ENCODE data around the gene DACT2.
"Not testable (repeated sequence)": the region's sequence is repeated elsewhere in the genome, so short reads cannot be mapped to it uniquely, and the experiment has no call there.

The DACT2 gene

DNA sequence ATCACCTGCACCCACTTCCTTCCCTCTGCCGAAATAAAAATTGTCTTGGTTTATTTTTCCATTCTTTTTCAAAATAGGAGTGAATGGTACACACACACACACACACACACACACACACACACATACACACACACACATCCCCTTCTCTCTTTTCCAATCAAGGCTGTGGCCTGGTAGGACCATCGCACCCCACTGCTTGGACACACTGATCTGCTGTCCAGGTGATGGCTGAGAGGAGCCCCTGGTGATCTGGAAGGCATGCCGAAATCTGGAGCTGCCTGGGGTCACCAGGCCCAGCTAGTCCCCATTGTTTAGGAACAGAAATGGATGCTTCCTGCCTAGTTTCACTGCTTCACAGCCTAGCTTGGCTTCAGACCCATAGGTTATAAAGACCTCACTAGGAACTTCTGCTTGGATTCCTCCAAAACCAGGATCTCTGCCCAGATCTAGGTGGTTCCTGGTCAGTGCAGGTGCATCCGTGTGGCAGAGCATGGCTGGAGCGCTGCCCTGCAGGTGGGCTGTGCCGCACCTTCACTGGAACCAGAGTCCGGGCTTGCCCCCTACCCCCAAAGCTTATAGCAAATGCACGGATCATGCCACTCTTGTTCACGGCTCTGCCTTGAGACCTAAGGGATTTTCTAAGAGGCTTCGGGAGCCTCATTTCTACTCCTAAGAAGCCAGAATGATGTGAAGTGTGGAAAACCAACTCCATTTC lies 42.9 kb upstream of the DACT2 start:
- no peak overlapping the region for H3K4me3 ChIP-seq (ENCODE audit: low read depth in 1 of 2, low read length in 2 of 2)
- peaks cover 0 to 7% of the 10 kb centered on the region in 2 donors for H3K9me3 ChIP-seq (ENCODE audit: control insufficient read depth in 1 of 2, low read length in 2 of 2)
- no peaks in the 10 kb centered on the region for H3K27me3 ChIP-seq (ENCODE audit: low read depth, low read length)
- H3K36me3 ChIP-seq (ENCODE audit: control insufficient read depth in 1 of 2, insufficient read depth in 2 of 2, low read length in 2 of 2): no peaks in the 10 kb centered on the region
- H3K27ac ChIP-seq (ENCODE audit: low read length): no peak overlapping the region
- peaks cover 0 to 3% of the 10 kb centered on the region in 2 donors for H3K4me1 ChIP-seq (ENCODE audit: control insufficient read depth in 1 of 2, insufficient read depth in 2 of 2, low read length in 2 of 2)

DNA sequence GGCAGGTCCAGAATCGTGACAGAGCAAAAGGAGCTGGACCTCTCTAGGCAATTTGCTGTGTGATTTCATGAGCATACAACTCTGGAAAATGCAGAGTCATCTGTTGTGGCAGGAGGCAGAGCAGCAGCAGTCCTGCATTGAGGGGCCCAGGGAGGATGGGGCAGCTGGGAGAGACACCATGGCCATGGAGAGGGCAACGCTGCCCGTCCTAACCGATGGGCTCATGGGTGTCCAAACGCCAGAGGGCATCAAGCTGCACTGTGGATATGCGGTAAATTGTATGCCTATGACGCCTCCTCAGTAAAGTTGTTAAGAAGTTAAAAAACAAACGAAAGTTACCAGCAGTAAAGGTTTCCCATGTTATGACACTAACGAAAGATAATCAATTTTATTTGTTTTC lies 42.2 kb upstream of the DACT2 start:
- Histone ChIP-seq H3K27me3 (ENCODE audit: low read depth, low read length) (no peaks in the 10 kb centered on the region), H3K36me3 (ENCODE audit: control insufficient read depth in 1 of 2, insufficient read depth in 2 of 2, low read length in 2 of 2) (no peaks in the 10 kb centered on the region), H3K4me1 (ENCODE audit: control insufficient read depth in 1 of 2, insufficient read depth in 2 of 2, low read length in 2 of 2) (no peaks in the 10 kb centered on the region), H3K9me3 (ENCODE audit: control insufficient read depth in 1 of 2, low read length in 2 of 2) (peaks cover 0 to 7% of the 10 kb centered on the region in 2 donors), H3K4me3 (ENCODE audit: low read depth in 1 of 2, low read length in 2 of 2) (no peak overlapping the region), H3K27ac (ENCODE audit: low read length) (no peak overlapping the region)

DNA sequence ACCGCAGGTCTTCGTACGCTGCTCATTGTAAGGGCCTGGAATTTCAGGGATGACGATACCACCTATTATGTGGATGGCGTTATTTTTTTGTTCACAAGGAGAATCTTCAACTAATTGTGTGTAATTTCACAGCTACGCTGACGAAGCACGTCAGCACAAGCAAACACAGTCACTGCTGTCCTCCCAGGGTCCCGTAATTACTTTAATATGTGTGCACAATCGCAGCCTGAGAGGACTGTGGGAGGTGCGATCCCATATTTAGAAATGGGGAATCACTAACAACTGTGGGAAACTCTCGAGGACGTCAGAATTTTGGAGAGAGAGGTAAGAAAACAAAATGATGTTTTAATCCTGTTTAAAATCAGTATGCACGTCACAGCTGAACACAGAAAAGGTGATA lies 40.2 kb upstream of the DACT2 start:
- H3K27ac ChIP-seq (ENCODE audit: low read length): no peak overlapping the region
- H3K4me1 ChIP-seq (ENCODE audit: control insufficient read depth in 1 of 2, insufficient read depth in 2 of 2, low read length in 2 of 2): no peaks in the 10 kb centered on the region
- H3K9me3 ChIP-seq (ENCODE audit: control insufficient read depth in 1 of 2, low read length in 2 of 2): peaks cover 0 to 7% of the 10 kb centered on the region in 2 donors
- H3K36me3 ChIP-seq (ENCODE audit: control insufficient read depth in 1 of 2, insufficient read depth in 2 of 2, low read length in 2 of 2): no peaks in the 10 kb centered on the region
- H3K27me3 ChIP-seq (ENCODE audit: low read depth, low read length): no peaks in the 10 kb centered on the region
- H3K4me3 ChIP-seq (ENCODE audit: low read depth in 1 of 2, low read length in 2 of 2): no peak overlapping the region

DNA sequence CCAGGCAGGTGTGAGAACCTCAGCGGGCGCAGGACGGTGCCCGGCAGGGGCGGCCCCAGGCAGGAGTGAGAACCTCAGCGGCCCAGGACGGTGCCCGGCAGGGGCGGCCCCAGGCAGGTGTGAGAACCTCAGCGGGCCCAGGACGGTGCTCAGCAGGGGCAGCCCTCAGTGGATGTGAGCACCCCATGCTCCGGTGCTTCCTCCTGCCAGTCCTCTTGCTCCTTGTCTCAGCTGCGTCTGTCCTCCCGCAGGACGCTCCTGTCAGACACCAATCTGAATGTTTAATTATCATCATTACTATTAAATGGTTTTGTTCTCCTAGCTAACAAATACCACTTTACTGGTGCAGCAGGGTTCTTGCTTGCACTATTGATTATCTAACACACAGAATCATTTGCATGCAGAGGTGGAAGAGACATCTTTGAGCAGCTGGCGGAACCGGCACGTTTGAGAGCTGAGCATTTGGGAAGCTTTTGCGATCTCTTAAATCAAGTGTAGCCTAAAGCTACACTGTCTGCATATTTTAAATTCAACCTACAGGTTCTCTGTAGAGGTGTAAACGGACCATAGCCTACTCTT lies 39.4 kb upstream of the DACT2 start:
- no peak overlapping the region for H3K4me3 ChIP-seq (ENCODE audit: low read depth in 1 of 2, low read length in 2 of 2)
- no peaks in the 10 kb centered on the region for H3K27me3 ChIP-seq (ENCODE audit: low read depth, low read length)
- H3K36me3 ChIP-seq (ENCODE audit: control insufficient read depth in 1 of 2, insufficient read depth in 2 of 2, low read length in 2 of 2): no peaks in the 10 kb centered on the region
- no peak overlapping the region for H3K27ac ChIP-seq (ENCODE audit: low read length)
- no peaks in the 10 kb centered on the region for H3K4me1 ChIP-seq (ENCODE audit: control insufficient read depth in 1 of 2, insufficient read depth in 2 of 2, low read length in 2 of 2)
- peaks cover 0 to 7% of the 10 kb centered on the region in 2 donors for H3K9me3 ChIP-seq (ENCODE audit: control insufficient read depth in 1 of 2, low read length in 2 of 2)

DNA sequence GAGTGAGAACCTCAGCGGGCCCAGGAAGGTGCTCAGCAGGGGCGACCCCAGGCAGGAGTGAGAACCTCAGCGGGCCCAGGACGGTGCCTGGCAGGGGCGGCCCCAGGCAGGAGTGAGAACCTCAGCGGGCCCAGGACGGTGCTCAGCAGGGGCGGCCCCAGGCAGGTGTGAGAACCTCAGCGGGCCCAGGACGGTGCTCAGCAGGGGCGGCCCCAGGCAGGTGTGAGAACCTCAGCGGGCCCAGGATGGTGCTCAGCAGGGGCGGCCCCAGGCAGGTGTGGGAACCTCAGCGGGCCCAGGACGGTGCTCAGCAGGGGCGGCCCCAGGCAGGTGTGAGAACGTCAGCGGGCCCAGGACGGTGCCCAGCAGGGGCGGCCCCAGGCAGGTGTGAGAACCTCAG lies 37.3 kb upstream of the DACT2 start:
- not testable (repeated sequence) for H3K27me3 ChIP-seq (ENCODE audit: low read depth, low read length); H3K4me1 ChIP-seq (ENCODE audit: control insufficient read depth in 1 of 2, insufficient read depth in 2 of 2, low read length in 2 of 2); H3K4me3 ChIP-seq (ENCODE audit: low read depth in 1 of 2, low read length in 2 of 2); H3K9me3 ChIP-seq (ENCODE audit: control insufficient read depth in 1 of 2, low read length in 2 of 2); H3K36me3 ChIP-seq (ENCODE audit: control insufficient read depth in 1 of 2, insufficient read depth in 2 of 2, low read length in 2 of 2); H3K27ac ChIP-seq (ENCODE audit: low read length)

DNA sequence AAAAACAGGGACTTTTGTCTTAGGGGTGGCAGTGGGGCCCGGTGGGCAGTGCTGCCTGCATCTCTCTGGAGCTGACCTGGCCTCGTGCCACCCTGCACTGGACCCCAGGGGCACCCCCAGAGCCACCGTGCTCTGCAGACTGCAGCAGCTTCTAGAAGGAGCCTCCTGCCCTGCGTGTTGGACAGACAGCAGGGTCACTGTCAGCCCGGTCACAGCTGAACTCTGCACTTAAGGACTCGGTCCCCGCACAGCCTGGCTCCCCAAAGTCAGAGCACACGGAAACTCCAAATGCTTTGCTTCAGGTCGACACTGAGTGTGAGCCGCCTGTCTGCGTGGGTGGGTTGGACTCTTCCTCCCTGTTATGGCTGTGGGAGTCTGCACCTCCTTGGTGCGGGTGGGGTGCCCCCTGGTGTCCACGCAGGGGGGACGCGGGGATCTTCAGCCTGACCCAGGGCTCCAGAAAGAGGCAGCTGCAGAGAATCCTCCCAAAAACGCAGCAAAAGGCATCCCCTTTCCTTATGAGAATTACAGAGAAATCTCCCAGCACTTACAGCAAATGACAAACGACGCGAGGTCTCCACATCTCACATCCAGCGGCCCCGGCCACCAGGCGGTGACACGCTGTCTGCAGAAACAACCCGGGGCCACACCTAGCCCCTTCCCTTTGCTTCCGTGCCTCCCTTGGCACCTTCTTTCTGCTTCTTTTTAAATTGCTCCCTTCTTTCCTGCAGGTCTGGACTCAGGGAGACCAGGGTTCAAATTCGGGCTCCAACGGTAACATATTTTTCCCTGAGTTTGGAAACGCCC lies 36.3 kb upstream of the DACT2 start:
- Histone ChIP-seq H3K4me1 (ENCODE audit: control insufficient read depth in 1 of 2, insufficient read depth in 2 of 2, low read length in 2 of 2) (no peaks in the 10 kb centered on the region), H3K9me3 (ENCODE audit: control insufficient read depth in 1 of 2, low read length in 2 of 2) (no peaks in the 10 kb centered on the region), H3K27me3 (ENCODE audit: low read depth, low read length) (no peaks in the 10 kb centered on the region), H3K36me3 (ENCODE audit: control insufficient read depth in 1 of 2, insufficient read depth in 2 of 2, low read length in 2 of 2) (no peaks in the 10 kb centered on the region), H3K4me3 (ENCODE audit: low read depth in 1 of 2, low read length in 2 of 2) (no peak overlapping the region), H3K27ac (ENCODE audit: low read length) (no peak overlapping the region)

DNA sequence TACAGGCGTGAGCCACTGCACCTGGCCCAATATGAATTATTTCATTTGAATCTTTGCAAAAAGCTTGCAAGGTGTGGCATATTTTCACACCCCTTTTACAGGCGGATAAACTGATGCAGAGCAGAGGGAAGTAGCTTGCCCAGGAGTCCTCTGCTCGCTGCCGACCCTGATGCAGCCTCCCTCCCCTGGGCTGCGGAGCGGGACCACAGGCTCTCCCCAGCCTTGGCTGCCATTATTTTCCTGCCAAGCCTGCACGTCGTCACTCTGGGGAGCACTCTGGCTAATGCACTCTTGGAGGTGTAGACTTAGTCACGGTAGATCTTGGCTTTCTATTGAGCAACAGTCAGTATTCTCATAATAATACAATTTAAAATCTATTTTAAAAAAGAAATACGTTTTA lies 34.8 kb upstream of the DACT2 start:
- Histone ChIP-seq H3K9me3 (ENCODE audit: control insufficient read depth in 1 of 2, low read length in 2 of 2) (no peaks in the 10 kb centered on the region), H3K4me3 (ENCODE audit: low read depth in 1 of 2, low read length in 2 of 2) (no peak overlapping the region), H3K27me3 (ENCODE audit: low read depth, low read length) (no peaks in the 10 kb centered on the region), H3K36me3 (ENCODE audit: control insufficient read depth in 1 of 2, insufficient read depth in 2 of 2, low read length in 2 of 2) (no peaks in the 10 kb centered on the region), H3K4me1 (ENCODE audit: control insufficient read depth in 1 of 2, insufficient read depth in 2 of 2, low read length in 2 of 2) (no peaks in the 10 kb centered on the region), H3K27ac (ENCODE audit: low read length) (no peak overlapping the region)

DNA sequence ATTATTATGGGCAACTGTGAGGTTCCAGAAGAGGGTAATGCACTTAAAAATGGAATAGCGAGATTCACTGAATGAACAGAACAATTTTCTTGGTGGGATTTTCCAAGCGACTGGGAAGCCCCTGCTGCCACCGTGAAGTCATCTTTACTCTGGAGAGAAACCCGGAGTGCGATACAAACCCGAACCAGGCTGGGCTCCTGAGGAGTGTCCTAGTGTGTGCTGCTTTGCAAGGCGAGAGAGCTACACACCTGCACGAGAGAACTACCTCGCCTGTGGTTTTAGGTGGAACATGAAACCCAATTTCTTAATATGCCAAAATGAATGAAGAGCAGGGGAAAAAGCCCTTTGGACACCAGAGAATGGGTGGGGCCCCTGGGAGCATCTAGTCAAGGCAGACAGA lies 33.5 kb upstream of the DACT2 start:
- Histone ChIP-seq H3K4me1 (ENCODE audit: control insufficient read depth in 1 of 2, insufficient read depth in 2 of 2, low read length in 2 of 2) (no peaks in the 10 kb centered on the region), H3K27ac (ENCODE audit: low read length) (no peak overlapping the region), H3K9me3 (ENCODE audit: control insufficient read depth in 1 of 2, low read length in 2 of 2) (no peaks in the 10 kb centered on the region), H3K36me3 (ENCODE audit: control insufficient read depth in 1 of 2, insufficient read depth in 2 of 2, low read length in 2 of 2) (no peaks in the 10 kb centered on the region), H3K4me3 (ENCODE audit: low read depth in 1 of 2, low read length in 2 of 2) (no peak overlapping the region), H3K27me3 (ENCODE audit: low read depth, low read length) (no peaks in the 10 kb centered on the region)

DNA sequence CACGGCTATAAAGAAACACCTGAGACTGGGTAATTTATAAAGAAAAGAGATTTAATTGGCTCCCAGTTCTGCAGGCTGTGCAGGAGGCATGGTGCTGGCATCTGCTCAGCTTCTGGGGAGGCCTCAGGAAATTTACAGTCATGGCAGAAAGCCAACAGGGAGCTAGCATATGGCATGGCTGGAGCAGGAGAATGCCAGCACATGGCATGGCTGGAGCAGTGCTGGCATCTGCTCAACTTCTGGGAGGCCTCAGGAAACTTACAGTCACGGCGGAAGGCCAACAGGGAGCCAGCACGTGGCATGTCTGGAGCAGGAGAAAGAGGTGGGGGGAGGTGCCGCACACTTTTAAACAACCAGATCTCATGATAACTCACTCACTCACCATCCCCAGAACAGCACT lies 32.5 kb upstream of the DACT2 start:
- Histone ChIP-seq H3K4me3 (ENCODE audit: low read depth in 1 of 2, low read length in 2 of 2) (no peak overlapping the region), H3K36me3 (ENCODE audit: control insufficient read depth in 1 of 2, insufficient read depth in 2 of 2, low read length in 2 of 2) (no peaks in the 10 kb centered on the region), H3K27ac (ENCODE audit: low read length) (no peak overlapping the region), H3K9me3 (ENCODE audit: control insufficient read depth in 1 of 2, low read length in 2 of 2) (no peaks in the 10 kb centered on the region), H3K4me1 (ENCODE audit: control insufficient read depth in 1 of 2, insufficient read depth in 2 of 2, low read length in 2 of 2) (no peaks in the 10 kb centered on the region), H3K27me3 (ENCODE audit: low read depth, low read length) (no peaks in the 10 kb centered on the region)

DNA sequence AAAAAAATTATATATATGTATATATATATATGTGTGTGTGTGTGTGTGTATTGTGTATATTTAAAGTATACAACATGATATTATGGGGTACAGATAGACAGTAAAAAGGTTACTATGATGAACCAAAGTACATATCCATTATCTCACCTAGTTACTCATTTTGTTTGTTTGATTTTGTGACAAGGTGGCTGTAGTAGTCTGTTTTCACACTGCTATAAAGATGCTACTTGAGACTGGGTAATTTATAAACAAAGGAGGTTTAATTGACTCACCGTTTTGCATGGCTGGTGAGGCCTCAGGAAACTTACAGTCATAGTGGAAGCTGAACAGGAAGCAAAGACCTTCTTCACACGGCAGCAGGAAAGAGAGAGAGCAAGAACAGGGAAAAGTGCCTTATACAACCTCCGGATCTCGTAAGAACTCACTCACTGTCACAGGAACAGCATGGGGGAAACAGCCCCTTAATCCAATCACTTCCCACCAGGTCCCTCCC lies 30.2 kb upstream of the DACT2 start:
- H3K27me3 ChIP-seq (ENCODE audit: low read depth, low read length): no peaks in the 10 kb centered on the region
- no peaks in the 10 kb centered on the region for H3K4me1 ChIP-seq (ENCODE audit: control insufficient read depth in 1 of 2, insufficient read depth in 2 of 2, low read length in 2 of 2)
- no peak overlapping the region for H3K4me3 ChIP-seq (ENCODE audit: low read depth in 1 of 2, low read length in 2 of 2)
- no peaks in the 10 kb centered on the region for H3K36me3 ChIP-seq (ENCODE audit: control insufficient read depth in 1 of 2, insufficient read depth in 2 of 2, low read length in 2 of 2)
- no peaks in the 10 kb centered on the region for H3K9me3 ChIP-seq (ENCODE audit: control insufficient read depth in 1 of 2, low read length in 2 of 2)
- no peak overlapping the region for H3K27ac ChIP-seq (ENCODE audit: low read length)

DNA sequence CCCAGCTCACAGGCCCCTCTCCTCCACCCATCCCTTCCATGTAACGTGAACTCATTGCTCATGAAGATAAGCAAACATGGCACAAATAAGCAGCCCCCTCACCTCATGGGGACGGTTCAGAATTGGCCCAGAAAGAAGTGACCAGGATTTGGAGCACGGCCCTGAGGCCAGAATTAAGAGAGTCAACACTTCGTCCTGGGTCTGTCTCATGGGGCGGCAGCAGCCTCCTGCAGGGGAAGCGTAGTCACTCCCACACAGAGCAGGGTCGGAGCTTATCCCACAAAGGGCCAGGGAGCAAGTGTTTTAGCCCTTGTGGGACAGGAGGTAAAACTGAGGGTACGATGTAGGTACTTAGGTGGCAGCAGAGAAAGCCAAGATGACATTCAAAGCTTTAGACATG lies 28.6 kb upstream of the DACT2 start:
- no peaks in the 10 kb centered on the region for H3K36me3 ChIP-seq (ENCODE audit: control insufficient read depth in 1 of 2, insufficient read depth in 2 of 2, low read length in 2 of 2)
- H3K9me3 ChIP-seq (ENCODE audit: control insufficient read depth in 1 of 2, low read length in 2 of 2): no peaks in the 10 kb centered on the region
- H3K4me1 ChIP-seq (ENCODE audit: control insufficient read depth in 1 of 2, insufficient read depth in 2 of 2, low read length in 2 of 2): no peaks in the 10 kb centered on the region
- H3K27me3 ChIP-seq (ENCODE audit: low read depth, low read length): no peaks in the 10 kb centered on the region
- no peak overlapping the region for H3K4me3 ChIP-seq (ENCODE audit: low read depth in 1 of 2, low read length in 2 of 2)
- H3K27ac ChIP-seq (ENCODE audit: low read length): no peak overlapping the region

Data from muscle layer of duodenum (tissue), 2 donors.